Ishikawa (cell line): ENCODE measurements around the gene SERPINA3.

Source experiments
- CREB1 ChIP-seq: IDR thresholded peaks from 2 replicates; pipeline ENCODE4 v1.6.1; 2012; ENCODE audit warnings: low read depth
- EGR1 ChIP-seq: IDR thresholded peaks from 2 replicates; pipeline ENCODE4 v1.6.1; 2012
- EP300 ChIP-seq: IDR thresholded peaks from 2 replicates; pipeline ENCODE4 v1.6.1; 2012; ENCODE audit warnings: borderline replicate concordance
- NFIC ChIP-seq: IDR thresholded peaks from 2 replicates; pipeline ENCODE4 v1.6.1; 2012
- YY1 ChIP-seq: IDR thresholded peaks from 2 replicates; pipeline ENCODE4 v1.6.1; 2012; ENCODE audit warnings: low read depth
- ZBTB7A ChIP-seq: IDR thresholded peaks from 2 replicates; pipeline ENCODE4 v1.6.1; 2012; ENCODE audit warnings: low read depth
- TF ChIP-seq, protein P1 (sequence below): IDR thresholded peaks from 2 replicates; pipeline ENCODE4 v1.6.1; 2012; ENCODE audit warnings: low read depth, mild to moderate bottlenecking

DNA sequence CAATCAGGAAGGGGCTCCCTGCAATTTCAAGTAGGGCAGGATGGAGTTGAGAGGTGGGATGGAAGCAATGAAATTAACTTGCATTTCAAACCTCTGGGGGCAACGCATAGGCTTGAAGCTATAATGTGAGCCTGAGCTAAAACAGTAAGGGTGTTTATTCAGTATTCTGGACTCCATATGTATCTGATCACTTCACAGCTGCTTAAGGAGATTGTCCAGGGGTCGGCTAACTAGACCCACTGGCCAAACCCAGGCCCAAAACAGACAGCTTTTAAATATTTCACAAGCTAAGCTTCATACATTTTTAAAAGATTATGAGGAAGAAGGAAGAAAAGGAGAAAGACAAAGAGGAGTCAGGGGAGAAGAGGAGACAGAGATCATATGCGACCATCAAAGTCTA lies 6.8 kb upstream of the SERPINA3 start:
- TF ChIP-seq EP300 = no peak
- TF ChIP-seq CREB1 = no peak
- TF ChIP-seq ZBTB7A = no peak
- TF ChIP-seq, protein P1, sequence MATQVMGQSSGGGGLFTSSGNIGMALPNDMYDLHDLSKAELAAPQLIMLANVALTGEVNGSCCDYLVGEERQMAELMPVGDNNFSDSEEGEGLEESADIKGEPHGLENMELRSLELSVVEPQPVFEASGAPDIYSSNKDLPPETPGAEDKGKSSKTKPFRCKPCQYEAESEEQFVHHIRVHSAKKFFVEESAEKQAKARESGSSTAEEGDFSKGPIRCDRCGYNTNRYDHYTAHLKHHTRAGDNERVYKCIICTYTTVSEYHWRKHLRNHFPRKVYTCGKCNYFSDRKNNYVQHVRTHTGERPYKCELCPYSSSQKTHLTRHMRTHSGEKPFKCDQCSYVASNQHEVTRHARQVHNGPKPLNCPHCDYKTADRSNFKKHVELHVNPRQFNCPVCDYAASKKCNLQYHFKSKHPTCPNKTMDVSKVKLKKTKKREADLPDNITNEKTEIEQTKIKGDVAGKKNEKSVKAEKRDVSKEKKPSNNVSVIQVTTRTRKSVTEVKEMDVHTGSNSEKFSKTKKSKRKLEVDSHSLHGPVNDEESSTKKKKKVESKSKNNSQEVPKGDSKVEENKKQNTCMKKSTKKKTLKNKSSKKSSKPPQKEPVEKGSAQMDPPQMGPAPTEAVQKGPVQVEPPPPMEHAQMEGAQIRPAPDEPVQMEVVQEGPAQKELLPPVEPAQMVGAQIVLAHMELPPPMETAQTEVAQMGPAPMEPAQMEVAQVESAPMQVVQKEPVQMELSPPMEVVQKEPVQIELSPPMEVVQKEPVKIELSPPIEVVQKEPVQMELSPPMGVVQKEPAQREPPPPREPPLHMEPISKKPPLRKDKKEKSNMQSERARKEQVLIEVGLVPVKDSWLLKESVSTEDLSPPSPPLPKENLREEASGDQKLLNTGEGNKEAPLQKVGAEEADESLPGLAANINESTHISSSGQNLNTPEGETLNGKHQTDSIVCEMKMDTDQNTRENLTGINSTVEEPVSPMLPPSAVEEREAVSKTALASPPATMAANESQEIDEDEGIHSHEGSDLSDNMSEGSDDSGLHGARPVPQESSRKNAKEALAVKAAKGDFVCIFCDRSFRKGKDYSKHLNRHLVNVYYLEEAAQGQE = no peak
- TF ChIP-seq EGR1 = no peak
- no peak for TF ChIP-seq YY1
- no peak for TF ChIP-seq NFIC
